DOHH2 (cell line): Measurements from ENCODE around the gene TDP2.

Experiments
- H3F3A ChIP-seq: fragments of 200-600 bp; sonication (generic), shearing (Covaris generic); 2 replicates; pipeline ENCODE4 v1.6.0; 2016; ENCODE audit warnings: antibody characterized with exemption, mild to moderate bottlenecking; ENCODE audit not compliant: control insufficient read depth, insufficient read depth
- H3K27ac ChIP-seq: fragments of 200-600 bp; sonication (generic); 2 replicates; pipeline ENCODE4 v1.5.1; 2014; ENCODE audit warnings: low read depth, mild to moderate bottlenecking, low read length, moderate library complexity
- H3K27me3 ChIP-seq: fragments of 200-600 bp; sonication (generic); 2 replicates; pipeline ENCODE4 v1.6.1; 2014; ENCODE audit warnings: mild to moderate bottlenecking, low read length, mixed read lengths; ENCODE audit not compliant: control insufficient read depth
- H3K36me3 ChIP-seq: fragments of 200-600 bp; sonication (generic); 2 replicates; pipeline ENCODE4 v1.6.1; 2014; ENCODE audit warnings: mild to moderate bottlenecking, low read length, moderate library complexity, mixed read lengths; ENCODE audit not compliant: control insufficient read depth
- H3K4me1 ChIP-seq: fragments of 200-600 bp; sonication (generic); 2 replicates; pipeline ENCODE4 v1.6.1; 2014; ENCODE audit warnings: mild to moderate bottlenecking, low read length, mixed read lengths; ENCODE audit not compliant: control insufficient read depth
- H3K4me2 ChIP-seq: fragments of 200-600 bp; sonication (generic); 2 replicates; pipeline ENCODE4 v1.6.0; 2014; ENCODE audit warnings: mild to moderate bottlenecking, low read length, moderate library complexity
- H3K4me3 ChIP-seq: fragments of 200-600 bp; sonication (generic); 2 replicates; pipeline ENCODE4 v1.5.1; 2014; ENCODE audit warnings: mild to moderate bottlenecking, low read length, mixed read lengths
- H3K79me2 ChIP-seq: fragments of 200-600 bp; sonication (generic); 2 replicates; pipeline ENCODE4 v1.6.1; 2014; ENCODE audit warnings: mild to moderate bottlenecking, low read length, mixed read lengths; ENCODE audit not compliant: control insufficient read depth
- H3K9me2 ChIP-seq: fragments of 200-600 bp; sonication (generic); replicated peaks from 2 replicates; pipeline ENCODE4 v1.6.1; 2014; ENCODE audit warnings: mild to moderate bottlenecking, low read length, mixed read lengths; ENCODE audit not compliant: control insufficient read depth
- H3K9me3 ChIP-seq: fragments of 200-600 bp; sonication (generic); 2 replicates; pipeline ENCODE4 v1.6.1; 2014; ENCODE audit warnings: antibody characterized with exemption, low read length, mixed read lengths; ENCODE audit not compliant: control insufficient read depth, insufficient read depth
- H4K20me1 ChIP-seq: fragments of 200-600 bp; sonication (generic); 2 replicates; pipeline ENCODE4 v1.6.0; 2014; ENCODE audit warnings: low read depth, mild to moderate bottlenecking, antibody characterized with exemption, low read length, moderate library complexity; ENCODE audit not compliant: control insufficient read depth, insufficient read depth
- EZH2phosphoT487 ChIP-seq: fragments of 200-600 bp; sonication (generic); IDR thresholded peaks from 2 replicates; pipeline ENCODE4 v1.6.1; 2017; ENCODE audit warnings: borderline replicate concordance, mild to moderate bottlenecking, antibody characterized with exemption, low read length, moderate library complexity, mixed read lengths
- TF ChIP-seq, protein P1 (sequence below): fragments of 200-600 bp; sonication (generic); IDR thresholded peaks from one replicate; pipeline ENCODE4 v1.5.1; 2014; ENCODE audit warnings: antibody characterized with exemption, mild to moderate bottlenecking, low read depth, low read length; ENCODE audit not compliant: poor library complexity, severe bottlenecking

The TDP2 gene

DNA sequence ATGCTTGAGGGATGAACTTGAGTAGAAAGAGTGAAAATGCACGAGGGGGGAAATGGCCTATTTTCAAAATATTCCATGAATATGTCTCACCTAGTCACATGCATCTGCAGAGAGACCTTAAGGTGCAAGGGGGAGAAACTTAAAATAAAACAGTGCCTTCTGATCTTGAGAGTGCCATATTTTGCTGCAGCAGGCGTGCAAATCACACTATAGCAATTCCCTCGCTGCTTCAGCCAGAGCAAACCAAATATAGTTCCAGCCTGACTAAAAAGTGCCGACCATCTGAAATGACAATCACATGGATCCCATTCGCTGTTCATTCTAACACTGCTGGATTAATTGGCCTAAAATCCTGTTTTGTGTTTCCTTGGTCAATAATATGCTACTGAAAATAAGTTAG is 47.0 kb downstream of the TDP2 start:
- Histone ChIP-seq H3K9me2 (no peaks in the 10 kb centered on the region), H4K20me1 (no peaks in the 10 kb centered on the region), H3K4me1 (no peaks in the 10 kb centered on the region), H3K27me3 (no peaks in the 10 kb centered on the region; the same call in 1 of the 2 replicates), H3K9me3 (no peaks in the 10 kb centered on the region), H3K36me3 (no peaks in the 10 kb centered on the region), H3K4me2 (no peak overlapping the region), H3K79me2 (no peaks in the 10 kb centered on the region), H3K27ac (no peak overlapping the region), H3K4me3 (no peak overlapping the region), H3F3A (no peaks in the 10 kb centered on the region)
- no peak for TF ChIP-seq EZH2phosphoT487
- TF ChIP-seq, protein P1, sequence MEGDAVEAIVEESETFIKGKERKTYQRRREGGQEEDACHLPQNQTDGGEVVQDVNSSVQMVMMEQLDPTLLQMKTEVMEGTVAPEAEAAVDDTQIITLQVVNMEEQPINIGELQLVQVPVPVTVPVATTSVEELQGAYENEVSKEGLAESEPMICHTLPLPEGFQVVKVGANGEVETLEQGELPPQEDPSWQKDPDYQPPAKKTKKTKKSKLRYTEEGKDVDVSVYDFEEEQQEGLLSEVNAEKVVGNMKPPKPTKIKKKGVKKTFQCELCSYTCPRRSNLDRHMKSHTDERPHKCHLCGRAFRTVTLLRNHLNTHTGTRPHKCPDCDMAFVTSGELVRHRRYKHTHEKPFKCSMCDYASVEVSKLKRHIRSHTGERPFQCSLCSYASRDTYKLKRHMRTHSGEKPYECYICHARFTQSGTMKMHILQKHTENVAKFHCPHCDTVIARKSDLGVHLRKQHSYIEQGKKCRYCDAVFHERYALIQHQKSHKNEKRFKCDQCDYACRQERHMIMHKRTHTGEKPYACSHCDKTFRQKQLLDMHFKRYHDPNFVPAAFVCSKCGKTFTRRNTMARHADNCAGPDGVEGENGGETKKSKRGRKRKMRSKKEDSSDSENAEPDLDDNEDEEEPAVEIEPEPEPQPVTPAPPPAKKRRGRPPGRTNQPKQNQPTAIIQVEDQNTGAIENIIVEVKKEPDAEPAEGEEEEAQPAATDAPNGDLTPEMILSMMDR: no peak

DNA sequence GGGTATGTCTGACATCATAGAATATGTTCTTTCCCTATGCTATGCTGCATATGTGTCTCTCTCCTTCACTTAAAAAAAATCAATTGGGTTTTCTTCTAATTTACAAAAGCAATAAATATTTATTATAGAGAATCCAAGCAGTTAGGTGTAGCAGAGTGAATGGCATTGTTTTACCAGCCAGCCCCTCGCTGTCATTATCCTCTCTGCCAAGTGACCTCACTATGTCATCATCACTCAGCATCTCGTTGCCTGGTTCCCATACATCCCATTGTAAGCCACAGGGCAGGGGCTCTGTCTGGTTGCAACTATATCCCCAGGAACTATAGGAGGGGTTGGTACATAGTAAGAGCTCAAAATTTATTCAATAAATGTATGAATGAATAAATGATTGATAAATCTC is 52.1 kb downstream of the TDP2 start:
- no peaks in the 10 kb centered on the region for H3K9me3 ChIP-seq
- H3K27me3 ChIP-seq: no peaks in the 10 kb centered on the region; the same call in 1 of the 2 replicates
- H3K4me3 ChIP-seq: no peak overlapping the region
- TF ChIP-seq, protein P1: no peak
- no peak for TF ChIP-seq EZH2phosphoT487
- no peak overlapping the region for H3K27ac ChIP-seq
- H4K20me1 ChIP-seq: no peaks in the 10 kb centered on the region
- H3K4me2 ChIP-seq: no peak overlapping the region
- no peaks in the 10 kb centered on the region for H3F3A ChIP-seq
- no peaks in the 10 kb centered on the region for H3K9me2 ChIP-seq
- no peaks in the 10 kb centered on the region for H3K4me1 ChIP-seq
- no peaks in the 10 kb centered on the region for H3K79me2 ChIP-seq
- no peaks in the 10 kb centered on the region for H3K36me3 ChIP-seq

DNA sequence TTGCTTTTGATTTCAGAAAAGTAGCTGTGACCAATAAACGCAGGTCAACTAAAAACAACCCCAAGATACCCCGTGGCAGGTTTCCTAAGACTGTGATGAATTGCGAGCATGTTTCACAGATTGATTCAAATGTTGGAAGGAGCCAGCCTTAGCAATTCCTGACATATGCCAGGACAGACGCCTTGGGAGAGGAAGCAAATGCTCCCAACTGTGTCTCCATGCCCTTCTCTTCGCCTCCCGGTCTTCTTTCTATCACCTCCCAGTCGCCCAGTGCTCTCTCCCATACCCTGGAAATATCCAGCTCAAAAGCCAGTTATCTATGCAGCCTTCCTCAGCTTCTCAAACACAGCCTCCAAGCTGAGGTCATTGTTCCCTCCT is 52.7 kb downstream of the TDP2 start:
- TF ChIP-seq EZH2phosphoT487: no peak
- TF ChIP-seq, protein P1: no peak

More for the DNA sequence above, 52.7 kb downstream of the TDP2 start:
- Histone ChIP-seq H3K4me1 (no peaks in the 10 kb centered on the region), H3K27me3 (no peaks in the 10 kb centered on the region; the same call in 1 of the 2 replicates), H3K4me3 (no peak overlapping the region), H3K79me2 (no peaks in the 10 kb centered on the region), H4K20me1 (no peaks in the 10 kb centered on the region), H3F3A (no peaks in the 10 kb centered on the region), H3K9me2 (no peaks in the 10 kb centered on the region), H3K4me2 (no peak overlapping the region), H3K36me3 (no peaks in the 10 kb centered on the region), H3K9me3 (no peaks in the 10 kb centered on the region), H3K27ac (no peak overlapping the region)
